Kidney epithelial cell (primary cell): ENCODE results near the gene AKAP5. TPM values are rescaled to one million over a fixed set of nuclear protein-coding genes. Genes with fewer than 3 reads are reported as not detected.
A peak's percentile ranks its signal among the peaks of the same experiment; 100 is the strongest.

Source experiments
- DNase-seq: peaks from one replicate; pipeline ENCODE4 v3.0.0-alpha.2; 2010; ENCODE audit warnings: low read depth
- H3K27me3 ChIP-seq: 2 replicates; pipeline ENCODE4 v1.6.0; 2011; ENCODE audit warnings: low read length; ENCODE audit not compliant: control insufficient read depth, insufficient read depth
- H3K36me3 ChIP-seq: 2 replicates; pipeline ENCODE4 v1.5.1; 2011; ENCODE audit warnings: low read length; ENCODE audit not compliant: control insufficient read depth, insufficient read depth
- H3K4me3 ChIP-seq: 2 replicates; pipeline ENCODE4 v1.5.1; 2011; ENCODE audit warnings: low read depth, mild to moderate bottlenecking, control low read depth, low read length
- CTCF ChIP-seq: IDR thresholded peaks from 2 replicates; pipeline ENCODE4 v1.5.1; 2011; ENCODE audit warnings: mild to moderate bottlenecking, moderate library complexity, low read length, control low read depth, inconsistent platforms; ENCODE audit not compliant: insufficient read depth, poor library complexity, severe bottlenecking
- total RNA-seq: library from RNA; depleted of rRNA; stranded (reverse); fragments of >200 nt; gene quantifications from 2 replicates; pipeline ENCODE4 v1.2.3, GENCODE V29; 2015

The AKAP5 gene
- total RNA-seq, 1 donor from 2014 or later, result 1.5 TPM

DNA sequence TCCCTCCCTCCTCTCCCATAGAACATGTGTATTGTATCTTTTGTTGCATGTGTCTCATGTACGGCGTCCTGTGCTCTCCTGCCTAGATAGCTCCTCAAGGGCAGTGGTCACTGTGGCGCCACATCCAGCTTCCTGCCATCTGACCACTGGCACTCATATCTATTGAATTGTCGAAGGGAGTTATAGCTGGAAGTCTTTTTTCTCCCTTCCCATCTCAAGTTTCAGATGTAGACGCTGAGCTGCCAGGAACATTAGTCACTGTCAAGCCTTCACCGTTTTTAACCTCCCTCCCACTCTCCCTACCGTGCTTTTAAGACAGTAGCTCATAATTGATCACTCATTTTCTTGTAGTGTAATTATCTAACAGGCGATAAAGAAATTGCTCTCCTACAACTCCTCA lies 44.1 kb upstream of the AKAP5 start:
- no peaks in the 10 kb centered on the region for H3K27me3 ChIP-seq
- H3K4me3 ChIP-seq, result no peak overlapping the region
- H3K36me3 ChIP-seq, result peaks cover 1% of the 10 kb centered on the region
- peak; percentile 50 for DNase-seq
- no peak for TF ChIP-seq CTCF

- no peak for DNase-seq
- no peak overlapping the region for H3K4me3 ChIP-seq
- H3K27me3 ChIP-seq, result no peaks in the 10 kb centered on the region
- H3K36me3 ChIP-seq, result peaks cover 1% of the 10 kb centered on the region
- no peak for TF ChIP-seq CTCF
These were observed 43.3 kb upstream of the AKAP5 start for GRCh38 chr14:64422005-64422404.

- H3K4me3 ChIP-seq, result no peak overlapping the region
- H3K36me3 ChIP-seq, result peaks cover 3% of the 10 kb centered on the region
- no peak for DNase-seq
- no peak for TF ChIP-seq CTCF
- H3K27me3 ChIP-seq, result no peaks in the 10 kb centered on the region
These were observed 42.5 kb upstream of the AKAP5 start for GRCh38 chr14:64422756-64423155.

- Histone ChIP-seq H3K4me3 (no peak overlapping the region), H3K36me3 (peaks cover 3% of the 10 kb centered on the region), H3K27me3 (no peaks in the 10 kb centered on the region)
- TF ChIP-seq CTCF, result no peak
- no peak for DNase-seq
These were observed 41.3 kb upstream of the AKAP5 start for GRCh38 chr14:64423987-64424386.

GRCh38 chr14:64434528-64434927 lies 30.8 kb upstream of the AKAP5 start:
- no peak for TF ChIP-seq CTCF
- no peak for DNase-seq
- no peaks in the 10 kb centered on the region for H3K36me3 ChIP-seq
- H3K27me3 ChIP-seq, result no peaks in the 10 kb centered on the region
- H3K4me3 ChIP-seq, result no peak overlapping the region

GRCh38 chr14:64438181-64438841 lies 27.0 kb upstream of the AKAP5 start:
- Histone ChIP-seq H3K4me3 (no peak overlapping the region), H3K27me3 (no peaks in the 10 kb centered on the region), H3K36me3 (peaks cover 2% of the 10 kb centered on the region)
- no peak for TF ChIP-seq CTCF
- DNase-seq, result peak; percentile 95
